ENCODE data around the gene ZNF311. TPM values are rescaled to one million over a fixed set of nuclear protein-coding genes. Genes with fewer than 3 reads are reported as not detected.
A peak's percentile ranks its signal among the peaks of the same experiment; 100 is the strongest.
"Not testable (repeated sequence)": the region's sequence is repeated elsewhere in the genome, so short reads cannot be mapped to it uniquely, and the experiment has no call there.

ZNF311 gene
- total RNA-seq, 4 donors from 2014 or later, result 1.1 to 1.9 TPM; not detected in 2

GRCh38 chr6:28956331-28956730, 48.8 kb downstream of the ZNF311 start:
- Histone ChIP-seq H3K4me1 (peaks cover 0 to 10% (median 1%) of the 10 kb centered on the region in 4 donors), H3K9me3 (no peaks in the 10 kb centered on the region), H3K27ac (no peak overlapping the region), H3K27me3 (peaks cover 47% of the 10 kb centered on the region), H3K36me3 (no peaks in the 10 kb centered on the region), H3K4me3 (no peak overlapping the region)
- intact Hi-C loops (cut with DNase I; ENCODE audit: low total_unique reads), result no loop called here
- 73 to 80% methylated on average over 3 of the region's 3 CpGs for WGBS, 2 donors (ENCODE audit: low coverage in 1 of 2)
- TF ChIP-seq POLR2A (IDR thresholded peaks at IDR 0.05) (no peak), POLR2AphosphoS5 (IDR thresholded peaks at IDR 0.05) (no peak), CTCF (IDR thresholded peaks at IDR 0.05) (no peak), EP300 (IDR thresholded peaks at IDR 0.05; ENCODE audit: low read depth) (no peak)
- DNase-seq, result no peak
- in situ Hi-C loops (cut with MboI; ENCODE audit: low pct_ligation_motif_present in 1 of 4, low pct_unique_long_range_greater_than_20kb in 1 of 4, low sequenced_read_pairs in 3 of 4), result no loop called here

GRCh38 chr6:28953585-28954258, 51.4 kb downstream of the ZNF311 start:
- intact Hi-C loops (cut with DNase I; ENCODE audit: low total_unique reads), result no loop called here
- TF ChIP-seq CTCF (IDR thresholded peaks at IDR 0.05) (no peak), POLR2A (IDR thresholded peaks at IDR 0.05) (no peak), EP300 (IDR thresholded peaks at IDR 0.05; ENCODE audit: low read depth) (no peak), POLR2AphosphoS5 (IDR thresholded peaks at IDR 0.05) (no peak)
- peaks cover 37% of the 10 kb centered on the region for H3K27me3 ChIP-seq
- H3K36me3 ChIP-seq, result no peaks in the 10 kb centered on the region
- no peaks in the 10 kb centered on the region for H3K9me3 ChIP-seq
- in situ Hi-C loops (cut with MboI; ENCODE audit: low pct_ligation_motif_present in 1 of 4, low pct_unique_long_range_greater_than_20kb in 1 of 4, low sequenced_read_pairs in 3 of 4), result no loop called here
- WGBS, 2 donors (ENCODE audit: low coverage in 1 of 2), result 6 to 7% methylated on average over 8 to 22 of the region's 22 CpGs
- H3K4me3 ChIP-seq, result peak overlapping the region in 3 of 4 donors; percentile 6 to 43 (median 29)
- peaks cover 0 to 12% (median 1%) of the 10 kb centered on the region in 4 donors for H3K4me1 ChIP-seq
- DNase-seq, result no peak
- no peak overlapping the region for H3K27ac ChIP-seq

- Histone ChIP-seq H3K9me3 (no peaks in the 10 kb centered on the region), H3K36me3 (no peaks in the 10 kb centered on the region), H3K27ac (no peak overlapping the region), H3K4me3 (peak overlapping the region in 3 of 4 donors; percentile 6 to 43 (median 29)), H3K27me3 (peaks cover 37% of the 10 kb centered on the region), H3K4me1 (peaks cover 0 to 18% (median 1%) of the 10 kb centered on the region in 4 donors)
- intact Hi-C loops (cut with DNase I; ENCODE audit: low total_unique reads), result no loop called here
- DNase-seq, result peak; percentile 37
- in situ Hi-C loops (cut with MboI; ENCODE audit: low pct_ligation_motif_present in 1 of 4, low pct_unique_long_range_greater_than_20kb in 1 of 4, low sequenced_read_pairs in 3 of 4), result no loop called here
- WGBS, 2 donors (ENCODE audit: low coverage in 1 of 2), result 18 to 20% methylated on average over 13 of the region's 13 CpGs
- no peak for TF ChIP-seq CTCF (IDR thresholded peaks at IDR 0.05)
- no peak for TF ChIP-seq POLR2A (IDR thresholded peaks at IDR 0.05)
- TF ChIP-seq POLR2AphosphoS5 (IDR thresholded peaks at IDR 0.05), result no peak
- no peak for TF ChIP-seq EP300 (IDR thresholded peaks at IDR 0.05; ENCODE audit: low read depth)
Observed at GRCh38 chr6:28953039-28953584, 52.0 kb downstream of the ZNF311 start.

GRCh38 chr6:28949656-28950195, 55.4 kb downstream of the ZNF311 start:
- Histone ChIP-seq H3K27me3 (peaks cover 17% of the 10 kb centered on the region), H3K4me1 (peaks cover 0 to 23% (median 1%) of the 10 kb centered on the region in 4 donors)
- intact Hi-C loops (cut with DNase I; ENCODE audit: low total_unique reads); DNase-seq; H3K4me3 ChIP-seq; H3K36me3 ChIP-seq; H3K27ac ChIP-seq; H3K9me3 ChIP-seq: not testable (repeated sequence)
- 80 to 97% methylated on average over 1 to 36 of the region's 41 CpGs for WGBS, 2 donors (ENCODE audit: low coverage in 1 of 2)
- in situ Hi-C loops (cut with MboI; ENCODE audit: low pct_ligation_motif_present in 1 of 4, low pct_unique_long_range_greater_than_20kb in 1 of 4, low sequenced_read_pairs in 3 of 4), result loop anchor here in 1 of 4 donors (5.0 kb wide), 1 partner anchor 33 kb away; no protein-coding TSS in a partner anchor

Measured in transverse colon (tissue), 4 donors.